Activated CD8-positive, alpha-beta T cell treated with anti-CD3 and anti-CD28 coated beads, Interleukin-2, amount 10 ng/mL, durations not matched to agents 7 days and 5 days (primary cell): ENCODE measurements around the gene OR2V2. TPM values are rescaled to one million over a fixed set of nuclear protein-coding genes. Genes with fewer than 3 reads are reported as not detected.
A peak's percentile ranks its signal among the peaks of the same experiment; 100 is the strongest.
"Not testable (repeated sequence)": the region's sequence is repeated elsewhere in the genome, so short reads cannot be mapped to it uniquely, and the experiment has no call there.

ENCODE experiments used
- ATAC-seq: fragments of 150-1000 bp; cut with Tn5 transposase; one replicate; pipeline ENCODE4 v1.10.0; 2021; ENCODE audit warnings: moderate library complexity
- CTCF ChIA-PET: fragments of 350-600 bp; sonication (Branson Sonifier 250); formaldehyde crosslinking; loops from one replicate; lab custom pipeline; 2021; ENCODE audit warnings: antibody characterized with exemption; lab: Charles Lee
- POLR2A ChIA-PET: fragments of 350-600 bp; sonication (Branson Sonifier 250); formaldehyde crosslinking; loops from one replicate; lab custom pipeline; 2021; ENCODE audit warnings: antibody characterized with exemption; lab: Charles Lee
- DNase-seq: peaks from one replicate; pipeline ENCODE4 v3.0.0-alpha.2; 2020
- H3K27ac Mint-ChIP-seq: one replicate; pipeline ENCODE4 v1.8.0; 2021; ENCODE audit warnings: mild to moderate bottlenecking, mixed read lengths
- H3K27me3 Mint-ChIP-seq: one replicate; pipeline ENCODE4 v1.8.0; 2021; ENCODE audit warnings: low read depth, mixed read lengths
- H3K36me3 Mint-ChIP-seq: one replicate; pipeline ENCODE4 v1.8.0; 2021; ENCODE audit warnings: low read depth, mixed read lengths
- H3K4me1 Mint-ChIP-seq: one replicate; pipeline ENCODE4 v1.8.0; 2021; ENCODE audit warnings: low read depth, mixed read lengths
- H3K4me3 Mint-ChIP-seq: one replicate; pipeline ENCODE4 v1.8.0; 2021; ENCODE audit warnings: mild to moderate bottlenecking, mixed read lengths
- H3K9me3 Mint-ChIP-seq: one replicate; pipeline ENCODE4 v1.8.0; 2022; ENCODE audit warnings: mixed read lengths; ENCODE audit not compliant: insufficient read depth
- total RNA-seq, 2 experiments: library from RNA; stranded (reverse); gene quantifications; one replicate each; pipeline ENCODE4 v1.2.3, GENCODE V29; 2021

OR2V2 gene
- total RNA-seq, 2 experiments from 2014 or later = not detected

DNA sequence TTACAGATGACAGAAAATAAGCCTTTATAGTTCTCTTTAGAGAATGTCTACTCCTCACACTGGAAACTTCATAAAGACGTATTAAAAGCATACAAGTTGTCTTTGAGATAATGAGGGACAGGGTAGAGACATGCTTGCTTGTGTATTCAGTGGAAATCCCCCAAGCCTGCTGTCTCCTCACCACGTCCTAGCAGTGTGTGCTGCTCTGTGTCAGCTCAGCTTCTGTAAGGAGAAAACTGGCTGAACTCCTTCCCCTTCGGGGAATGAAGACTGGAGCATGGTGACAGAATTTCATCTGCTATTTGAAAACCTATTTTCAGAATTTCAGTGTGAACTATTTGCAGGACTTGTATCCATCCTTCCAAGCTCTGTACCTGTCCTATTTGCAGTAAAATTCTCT, 9.4 kb downstream of the OR2V2 start:
- Mint-ChIP-seq H3K27ac (no peak overlapping the region), H3K4me1 (peaks cover 31% of the 10 kb centered on the region), H3K27me3 (peaks cover 5% of the 10 kb centered on the region), H3K4me3 (no peak overlapping the region), H3K9me3 (no peaks in the 10 kb centered on the region), H3K36me3 (no peaks in the 10 kb centered on the region)
- POLR2A ChIA-PET = no interaction called here
- ATAC-seq (no peak), DNase-seq (no peak)
- CTCF ChIA-PET = interaction anchor here (0.6 to 0.8 kb wide), 3 partner anchors 11 to 108 kb away, joined by 3 read pairs; no protein-coding TSS in a partner anchor

DNA sequence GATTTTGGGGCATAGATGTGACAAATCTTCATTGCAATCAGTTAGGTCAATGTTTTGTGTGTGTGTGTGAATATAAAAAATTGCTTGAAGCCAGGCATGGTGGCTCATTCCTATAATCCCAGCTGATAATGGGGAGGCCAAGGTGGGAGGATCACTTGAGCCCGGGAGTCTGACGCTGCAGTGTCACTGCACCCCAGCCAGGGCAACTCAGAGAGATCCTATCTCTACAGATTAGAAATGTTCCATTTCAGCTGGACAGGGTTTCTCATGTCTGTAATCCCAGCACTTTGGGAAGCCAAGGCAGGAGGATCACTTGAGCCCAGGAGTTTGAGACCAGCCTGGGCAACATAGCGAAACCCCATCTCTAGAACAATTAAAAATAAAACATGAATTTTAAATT, 11.5 kb downstream of the OR2V2 start:
- peaks cover 40% of the 10 kb centered on the region for H3K4me1 Mint-ChIP-seq
- peaks cover 5% of the 10 kb centered on the region for H3K27me3 Mint-ChIP-seq
- ATAC-seq = no peak
- ChIA-PET CTCF (interaction anchor here (2.3 to 2.5 kb wide), 2 partner anchors 14 to 26 kb away, joined by 6 to 8 read pairs; no protein-coding TSS in a partner anchor), POLR2A (no interaction called here)
- no peaks in the 10 kb centered on the region for H3K9me3 Mint-ChIP-seq
- no peak for DNase-seq
- H3K36me3 Mint-ChIP-seq = no peaks in the 10 kb centered on the region
- H3K4me3 Mint-ChIP-seq = no peak overlapping the region
- no peak overlapping the region for H3K27ac Mint-ChIP-seq

DNA sequence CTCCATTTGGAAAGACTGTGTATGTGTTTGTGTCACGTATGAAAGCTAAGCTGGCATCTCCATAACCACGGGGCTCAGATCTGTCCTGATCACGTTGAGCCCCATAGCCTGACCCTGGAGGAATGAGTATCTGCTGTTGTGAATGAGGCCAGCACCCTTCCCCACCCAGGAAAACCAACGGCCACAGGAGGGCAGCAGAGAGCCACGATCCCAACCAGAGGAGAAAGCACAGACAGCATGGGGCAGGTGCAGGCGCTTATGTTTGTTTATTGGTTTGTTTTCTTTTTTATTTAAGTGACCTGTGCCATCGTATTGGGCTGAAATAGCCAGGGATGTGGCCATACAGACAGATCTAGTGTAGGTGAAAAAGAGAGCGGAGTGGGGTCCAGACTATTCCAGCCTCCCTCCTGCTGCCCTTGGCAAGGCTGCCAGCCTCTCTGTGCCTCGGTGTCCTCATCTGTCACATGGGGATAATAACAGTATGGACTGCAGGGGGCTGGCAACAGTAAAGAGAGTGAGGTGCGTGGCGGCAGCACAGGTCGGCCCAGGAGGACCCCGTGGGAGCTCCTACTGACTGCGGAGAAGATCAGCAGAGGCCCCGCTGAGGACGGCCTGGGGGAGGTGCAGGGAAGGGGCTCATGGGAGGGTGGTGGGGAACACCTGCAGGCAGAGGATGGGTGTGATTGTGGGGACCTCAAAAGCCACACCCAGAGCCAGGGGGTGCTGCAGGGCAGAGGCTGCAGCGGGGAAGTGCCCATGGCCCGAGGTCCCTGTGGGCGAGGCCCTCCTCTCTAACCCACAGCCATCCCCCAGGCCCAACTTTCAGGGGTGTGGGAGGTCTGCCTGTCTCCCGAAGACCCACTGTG, 12.1 kb downstream of the OR2V2 start:
- Mint-ChIP-seq H3K27ac (peak overlapping the region; percentile 80), H3K9me3 (no peaks in the 10 kb centered on the region), H3K36me3 (no peaks in the 10 kb centered on the region), H3K4me1 (peaks cover 43% of the 10 kb centered on the region), H3K4me3 (peak overlapping the region; percentile 65), H3K27me3 (peaks cover 5% of the 10 kb centered on the region)
- ATAC-seq = peak; percentile 82
- CTCF ChIA-PET = interaction anchor here (0.9 to 2.5 kb wide), 4 partner anchors 14 to 327 kb away, joined by 3 to 8 read pairs (median 5); no protein-coding TSS in a partner anchor
- peak; percentile 94 for DNase-seq
- POLR2A ChIA-PET = interaction anchor here (0.6 kb wide), 1 partner anchor 63 kb away, joined by 3 read pairs; no protein-coding TSS in a partner anchor

DNA sequence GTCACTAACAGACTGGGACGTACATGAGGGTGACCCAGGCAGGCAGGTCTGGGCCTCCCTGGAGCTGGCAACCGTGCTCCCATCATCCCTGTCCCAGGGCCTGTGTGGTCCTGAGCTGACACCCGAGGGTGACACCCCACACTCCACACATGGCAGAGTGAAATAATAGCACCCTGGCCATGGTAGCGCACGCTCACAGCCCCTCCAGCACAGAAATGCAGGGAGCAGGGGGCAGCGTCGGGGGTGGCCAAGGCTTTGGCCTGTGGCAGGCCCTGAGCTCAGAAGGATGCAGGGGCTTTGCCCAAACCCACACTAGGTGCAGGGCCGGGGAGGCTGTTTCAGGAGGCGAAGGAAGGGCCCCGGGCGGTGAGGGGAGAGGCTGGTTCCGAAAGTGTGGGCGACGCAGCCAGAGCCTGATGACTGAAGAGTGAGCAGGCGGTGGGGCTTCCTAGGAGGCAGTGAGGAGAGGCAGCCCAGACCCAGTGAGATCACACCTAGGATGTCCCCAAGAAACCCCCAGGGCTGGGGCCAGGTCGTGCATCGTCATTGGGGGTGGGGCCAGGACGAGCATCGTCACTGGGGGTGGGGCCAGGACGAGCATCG, 12.9 kb downstream of the OR2V2 start:
- Mint-ChIP-seq H3K4me3 (peak overlapping the region; percentile 65), H3K36me3 (peaks cover under 1% of the 10 kb centered on the region), H3K27ac (peak overlapping the region; percentile 80), H3K9me3 (no peaks in the 10 kb centered on the region), H3K27me3 (peaks cover 6% of the 10 kb centered on the region), H3K4me1 (peaks cover 44% of the 10 kb centered on the region)
- DNase-seq (peak; percentile 79), ATAC-seq (peak; percentile 75)
- POLR2A ChIA-PET = no interaction called here
- CTCF ChIA-PET = interaction anchor here (0.9 to 2.5 kb wide), 3 partner anchors 13 to 328 kb away, joined by 3 to 6 read pairs (median 4); no protein-coding TSS in a partner anchor

DNA sequence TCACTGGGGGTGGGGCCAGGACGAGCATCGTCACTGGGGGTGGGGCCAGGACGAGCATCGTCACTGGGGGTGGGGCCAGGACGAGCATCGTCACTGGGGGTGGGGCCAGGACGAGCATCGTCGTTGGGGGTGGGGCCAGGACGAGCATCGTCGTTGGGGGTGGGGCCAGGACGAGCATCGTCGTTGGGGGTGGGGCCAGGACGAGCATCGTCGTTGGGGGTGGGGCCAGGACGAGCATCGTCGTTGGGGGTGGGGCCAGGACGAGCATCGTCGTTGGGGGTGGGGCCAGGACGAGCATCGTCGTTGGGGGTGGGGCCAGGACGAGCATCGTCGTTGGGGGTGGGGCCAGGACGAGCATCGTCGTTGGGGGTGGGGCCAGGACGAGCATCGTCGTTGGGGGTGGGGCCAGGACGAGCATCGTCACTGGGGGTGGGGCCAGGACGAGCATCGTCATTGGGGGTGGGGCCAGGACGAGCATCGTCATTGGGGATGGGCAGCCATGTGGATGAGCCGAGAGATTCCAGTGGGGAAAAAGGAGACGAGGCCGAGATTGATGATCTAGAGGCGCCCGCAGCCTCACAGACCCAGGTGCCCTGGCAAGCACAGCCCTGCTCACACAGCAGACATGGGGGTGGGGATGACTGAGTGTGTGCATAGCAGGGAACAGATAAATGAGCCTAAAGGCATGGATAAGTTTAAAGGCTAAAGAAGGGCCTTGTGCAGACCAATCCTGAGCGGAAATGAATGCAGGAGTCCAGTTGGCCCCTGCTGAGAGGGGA, 13.6 kb downstream of the OR2V2 start:
- peak overlapping the region; percentile 69 for H3K4me3 Mint-ChIP-seq
- H3K36me3 Mint-ChIP-seq, POLR2A ChIA-PET, CTCF ChIA-PET, H3K9me3 Mint-ChIP-seq: not testable (repeated sequence)
- H3K27ac Mint-ChIP-seq = peak overlapping the region; percentile 93
- peaks cover 47% of the 10 kb centered on the region for H3K4me1 Mint-ChIP-seq
- ATAC-seq (peak; percentile 50), DNase-seq (peak; percentile 51)
- H3K27me3 Mint-ChIP-seq = peaks cover 10% of the 10 kb centered on the region

DNA sequence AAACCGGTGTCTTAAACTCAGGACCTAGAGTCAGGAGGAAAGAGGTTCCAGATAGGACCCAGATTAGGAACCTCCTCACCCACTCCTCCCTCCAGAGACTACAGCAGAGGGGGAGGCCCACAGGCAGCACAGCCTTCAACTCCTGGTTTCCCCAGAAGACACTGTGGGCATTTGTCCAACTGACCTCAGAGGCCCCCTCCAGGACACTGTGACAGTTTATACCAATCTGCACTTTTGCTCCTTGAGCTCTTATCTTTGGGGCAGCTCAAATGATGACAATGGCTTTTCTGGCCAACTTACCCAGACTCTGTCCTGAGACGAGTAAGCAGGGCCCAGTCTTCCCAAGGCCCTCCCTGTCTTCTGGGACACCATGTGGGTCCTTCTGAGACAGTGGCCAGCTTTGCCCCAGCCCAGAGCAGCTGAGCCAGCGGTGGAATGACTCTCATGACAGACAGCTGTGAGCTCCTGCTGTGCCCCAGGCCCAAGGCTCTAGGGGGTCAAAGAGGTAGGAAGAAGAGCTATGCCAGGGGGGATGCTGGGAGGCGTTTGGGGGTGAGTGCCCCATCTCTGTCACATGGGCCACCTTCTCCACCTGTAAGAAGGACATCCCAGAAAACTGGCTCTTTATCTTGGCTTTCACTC, 14.3 kb downstream of the OR2V2 start:
- Mint-ChIP-seq H3K9me3 (no peaks in the 10 kb centered on the region), H3K4me3 (peak overlapping the region; percentile 69), H3K36me3 (peaks cover 4% of the 10 kb centered on the region), H3K27me3 (peaks cover 8% of the 10 kb centered on the region), H3K27ac (peak overlapping the region; percentile 93), H3K4me1 (peaks cover 47% of the 10 kb centered on the region)
- ATAC-seq (peak; percentile 1), DNase-seq (no peak)
- ChIA-PET CTCF (no interaction called here), POLR2A (no interaction called here)

DNA sequence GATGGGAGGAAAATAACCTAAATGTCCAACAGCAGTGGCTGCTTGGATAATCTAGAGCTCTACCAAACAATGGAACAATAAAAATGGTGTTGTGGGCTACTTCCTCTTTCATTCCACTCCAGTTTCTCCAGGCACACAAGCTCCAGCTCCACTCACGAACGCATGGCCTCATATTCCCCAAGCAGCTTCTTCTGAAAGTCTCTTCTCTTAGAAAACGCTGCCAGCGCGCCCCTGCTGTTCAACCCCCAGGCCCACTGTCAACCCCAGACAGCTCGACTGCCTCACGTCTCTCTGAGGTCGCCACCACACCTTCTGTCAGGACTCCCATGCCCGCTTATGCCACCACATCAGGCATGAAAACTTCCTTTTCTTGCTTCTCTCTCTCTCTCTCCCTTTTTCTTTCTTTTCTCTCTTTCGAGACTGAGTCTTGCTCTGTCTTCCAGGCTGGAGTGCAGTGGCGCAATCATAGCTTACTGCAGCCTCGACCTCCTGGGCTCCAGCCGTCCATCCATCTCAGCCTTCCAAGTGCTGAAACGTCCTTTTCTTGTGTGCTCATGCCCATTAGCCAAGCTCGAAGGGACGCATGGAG, 16.2 kb downstream of the OR2V2 start:
- H3K4me1 Mint-ChIP-seq = peaks cover 65% of the 10 kb centered on the region
- H3K27me3 Mint-ChIP-seq = peaks cover 17% of the 10 kb centered on the region
- H3K27ac Mint-ChIP-seq = peak overlapping the region; percentile 84
- ChIA-PET CTCF (interaction anchor here (0.7 kb wide), 2 partner anchors 9 to 79 kb away, joined by 3 read pairs; no protein-coding TSS in a partner anchor), POLR2A (interaction anchor here (1.5 kb wide), 1 partner anchor 10 kb away, joined by 6 read pairs; no protein-coding TSS in a partner anchor)
- DNase-seq (no peak), ATAC-seq (no peak)
- H3K9me3 Mint-ChIP-seq = no peaks in the 10 kb centered on the region
- peak overlapping the region; percentile 52 for H3K4me3 Mint-ChIP-seq
- H3K36me3 Mint-ChIP-seq = peaks cover 4% of the 10 kb centered on the region

DNA sequence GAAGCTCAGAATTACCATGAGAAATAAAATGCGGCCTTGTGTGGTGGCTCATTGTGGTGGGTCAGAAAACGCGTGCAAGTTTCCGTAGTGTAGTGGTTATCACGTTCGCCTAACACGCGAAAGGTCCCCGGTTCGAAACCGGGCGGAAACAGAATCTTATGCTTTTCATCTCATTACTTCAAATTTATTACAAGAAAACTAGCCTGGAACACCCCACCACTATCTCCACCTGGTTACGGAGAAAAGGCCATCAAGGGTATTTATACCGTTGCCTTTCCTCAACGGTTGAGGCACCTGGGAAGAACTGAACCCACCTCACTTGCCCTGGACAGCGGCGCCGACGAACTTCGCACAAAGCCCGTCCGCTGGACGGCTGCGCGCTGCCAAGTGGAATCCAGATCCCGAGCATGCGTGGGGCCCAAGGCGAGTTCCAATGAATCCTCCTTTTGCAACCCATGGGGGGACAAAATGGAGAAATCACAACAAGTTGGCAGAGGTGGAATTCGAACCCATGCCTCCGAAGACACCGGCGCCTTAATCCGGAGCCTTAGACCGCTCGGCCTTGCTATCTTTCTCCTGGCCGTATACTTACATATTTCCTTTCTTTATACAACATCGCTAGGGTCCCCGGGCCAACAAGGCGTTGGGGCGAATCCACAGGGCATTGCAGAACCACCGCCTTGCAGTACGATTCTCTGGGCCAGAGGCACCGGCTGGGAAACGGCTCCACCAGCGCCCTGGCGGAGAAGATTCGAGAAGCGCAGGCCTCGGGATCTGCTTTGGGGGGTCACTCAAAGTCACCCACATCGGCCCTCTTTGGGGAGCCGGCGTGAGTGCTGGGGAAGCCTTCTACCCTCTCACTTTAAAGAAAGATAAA, 16.9 kb downstream of the OR2V2 start:
- Mint-ChIP-seq H3K27ac (peak overlapping the region; percentile 84), H3K4me1 (peaks cover 70% of the 10 kb centered on the region), H3K27me3 (peaks cover 22% of the 10 kb centered on the region), H3K36me3 (peaks cover 6% of the 10 kb centered on the region), H3K4me3 (peak overlapping the region; percentile 52), H3K9me3 (no peaks in the 10 kb centered on the region)
- POLR2A ChIA-PET = interaction anchor here (1.5 kb wide), 1 partner anchor 9 kb away, joined by 6 read pairs; no protein-coding TSS in a partner anchor
- DNase-seq (no peak), ATAC-seq (no peak)
- CTCF ChIA-PET = no interaction called here

DNA sequence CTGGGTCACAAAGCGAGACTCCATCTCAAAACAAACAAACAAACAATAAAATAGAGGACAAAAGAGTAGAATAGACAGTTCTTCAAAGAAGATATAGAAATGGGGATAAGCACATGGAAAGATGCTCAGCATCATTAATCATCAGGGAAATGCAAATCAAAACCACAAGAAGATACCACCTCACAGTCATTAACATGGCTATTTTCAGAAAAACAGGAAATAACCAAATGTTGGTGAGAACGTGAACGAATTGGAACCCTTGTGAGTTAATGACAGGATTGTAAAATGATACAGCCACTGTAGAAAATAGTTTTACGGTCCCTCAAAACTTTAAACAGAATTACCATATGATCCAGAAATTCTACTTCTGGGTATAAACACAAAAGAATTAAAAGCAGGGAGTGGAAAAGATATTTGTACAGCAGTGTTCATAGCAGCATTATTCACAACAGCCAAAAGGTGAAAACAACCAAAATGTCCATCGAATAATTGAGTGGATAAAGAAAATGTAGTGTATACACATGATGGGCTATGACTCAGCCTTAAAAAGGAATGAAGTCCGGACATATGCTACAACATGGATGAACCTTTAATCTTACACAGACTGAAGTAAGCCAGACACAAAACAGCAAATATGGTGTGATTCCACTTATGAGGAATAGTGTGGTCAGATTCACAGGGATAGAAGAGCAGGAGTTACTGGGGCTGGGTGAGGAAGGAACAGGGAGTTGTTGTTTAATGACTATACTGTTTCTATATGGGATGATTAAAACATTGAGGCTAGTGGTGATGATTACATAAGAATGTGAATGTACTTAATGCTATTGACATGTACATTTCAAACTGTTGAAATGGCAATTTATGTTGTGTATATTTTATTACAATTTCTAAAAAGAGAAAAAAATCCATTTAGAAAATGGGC, 19.7 kb downstream of the OR2V2 start:
- ChIA-PET POLR2A (no interaction called here), CTCF (interaction anchor here (1.4 to 4.2 kb wide), 3 partner anchors 10 to 449 kb away, joined by 3 to 23 read pairs (median 6); no protein-coding TSS in a partner anchor)
- H3K36me3 Mint-ChIP-seq = peaks cover 10% of the 10 kb centered on the region
- DNase-seq (no peak), ATAC-seq (no peak)
- no peaks in the 10 kb centered on the region for H3K9me3 Mint-ChIP-seq
- no peak overlapping the region for H3K27ac Mint-ChIP-seq
- H3K4me3 Mint-ChIP-seq = no peak overlapping the region
- peaks cover 38% of the 10 kb centered on the region for H3K27me3 Mint-ChIP-seq
- H3K4me1 Mint-ChIP-seq = peaks cover 72% of the 10 kb centered on the region
